B cell (primary cell): ENCODE results near the gene PPARG. TPM values are rescaled to one million over a fixed set of nuclear protein-coding genes. Genes with fewer than 3 reads are reported as not detected.

Experiments
- ATAC-seq: fragments of 200-7000 bp; cut with Tn5 transposase; one replicate; pipeline ENCODE4 v1.10.0; 2021; ENCODE audit warnings: low read depth, mild to moderate bottlenecking, moderate number of reproducible peaks, moderate library complexity
- CTCF ChIA-PET: fragments of 350-600 bp; sonication (Branson Sonifier 250); formaldehyde crosslinking; loops from one replicate; lab custom pipeline; 2021; ENCODE audit warnings: antibody characterized with exemption, inconsistent platforms; lab: Charles Lee
- POLR2A ChIA-PET: fragments of 350-600 bp; sonication (Branson Sonifier 250); formaldehyde crosslinking; loops from one replicate; lab custom pipeline; 2021; ENCODE audit warnings: antibody characterized with exemption; lab: Charles Lee
- DNase-seq: peaks from one replicate; pipeline ENCODE4 v3.0.0; 2013
- H2AFZ ChIP-seq: 2 replicates; pipeline ENCODE4 v1.6.1; 2012; ENCODE audit warnings: mild to moderate bottlenecking, low read depth, low read length; ENCODE audit not compliant: insufficient read depth, poor library complexity, severe bottlenecking
- H3K27ac ChIP-seq, 2 donors: 1 replicate in 1 of 2; 2 replicates in 1 of 2; pipeline ENCODE4 v1.5.1; 2012 to 2013; ENCODE audit warnings: low read length in 2 of 2, mild to moderate bottlenecking in 2 of 2, moderate library complexity in 1 of 2
- H3K27me3 ChIP-seq, 4 experiments: fragments of 200-600 bp in 1 of 4; sonication (generic) in 1 of 4; replicated peaks in 1 of 4; 1 replicate in 2 of 4; 2 replicates in 2 of 4; pipeline versions ENCODE4 v1.6.1 to v1.7.0; 2013 to 2016; ENCODE audit warnings: low read length in 3 of 4, mild to moderate bottlenecking in 2 of 4, mixed read lengths in 1 of 4, moderate library complexity in 1 of 4; ENCODE audit not compliant: insufficient read depth in 4 of 4, control insufficient read depth in 3 of 4; ENCODE audit errors: control extremely low read depth in 1 of 4
- H3K36me3 ChIP-seq, 2 experiments: replicated peaks in 1 of 2; 1 replicate in 1 of 2; 2 replicates in 1 of 2; pipeline versions ENCODE4 v1.6.1 to v1.7.1; 2013; ENCODE audit warnings: low read length in 1 of 2; ENCODE audit not compliant: insufficient read depth in 2 of 2, control insufficient read depth in 1 of 2; ENCODE audit errors: control extremely low read depth in 1 of 2, extremely low read depth in 1 of 2
- H3K4me1 ChIP-seq, 2 donors: fragments of 200-600 bp in 1 of 2; sonication (generic) in 1 of 2; 1 replicate in 1 of 2; 2 replicates in 1 of 2; pipeline versions ENCODE4 v1.5.1 to v1.6.1; 2013 to 2017; ENCODE audit warnings: low read length in 2 of 2; ENCODE audit not compliant: control insufficient read depth in 2 of 2, insufficient read depth in 2 of 2
- H3K4me2 ChIP-seq: replicated peaks from 2 replicates; pipeline ENCODE3; 2012; ENCODE audit warnings: mild to moderate bottlenecking, low read depth, low read length; ENCODE audit not compliant: poor library complexity, severe bottlenecking
- H3K4me3 ChIP-seq, 5 experiments: fragments of 200-600 bp in 1 of 5; sonication (generic) in 1 of 5; 1 replicate in 3 of 5; 2 replicates in 2 of 5; pipeline versions ENCODE4 v1.5.1 to v1.7.0; 2011 to 2016; ENCODE audit warnings: low read length in 4 of 5, mild to moderate bottlenecking in 4 of 5, low read depth in 2 of 5, control low read depth in 1 of 5, moderate library complexity in 1 of 5; ENCODE audit not compliant: insufficient read depth in 1 of 5; ENCODE audit errors: control extremely low read depth in 1 of 5, extremely low read depth in 1 of 5
- H3K79me2 ChIP-seq: fragments of 200-600 bp; sonication (generic); one replicate; pipeline ENCODE4 v1.6.0; 2016; ENCODE audit warnings: low read length; ENCODE audit not compliant: control insufficient read depth, insufficient read depth
- H3K9ac ChIP-seq: fragments of 200-600 bp; sonication (generic); 2 replicates; pipeline ENCODE4 v1.6.1; 2017; ENCODE audit warnings: mild to moderate bottlenecking, low read length, moderate library complexity
- H3K9me3 ChIP-seq, 3 donors: one replicate each; pipeline versions ENCODE4 v1.6.1 to v1.7.1; 2013; ENCODE audit warnings: low read length in 2 of 3; ENCODE audit not compliant: control insufficient read depth in 2 of 3, insufficient read depth in 1 of 3; ENCODE audit errors: control extremely low read depth in 1 of 3
- H4K20me1 ChIP-seq: 2 replicates; pipeline ENCODE4 v1.6.0; 2012; ENCODE audit warnings: mild to moderate bottlenecking, low read length; ENCODE audit not compliant: insufficient read depth, control insufficient read depth, poor library complexity, severe bottlenecking
- H3K27ac Mint-ChIP-seq: one replicate; pipeline ENCODE4 v1.8.0; 2021; ENCODE audit warnings: mixed read lengths
- H3K27me3 Mint-ChIP-seq: one replicate; pipeline ENCODE4 v1.8.0; 2021; ENCODE audit warnings: mixed read lengths
- H3K4me1 Mint-ChIP-seq: one replicate; pipeline ENCODE4 v1.8.0; 2021; ENCODE audit warnings: mixed read lengths
- H3K4me3 Mint-ChIP-seq: one replicate; pipeline ENCODE4 v1.8.0; 2021; ENCODE audit warnings: mixed read lengths
- H3K9me3 Mint-ChIP-seq: one replicate; pipeline ENCODE4 v1.8.0; 2022; ENCODE audit warnings: mixed read lengths; ENCODE audit not compliant: insufficient read depth
- EZH2 ChIP-seq: IDR thresholded peaks from 2 replicates; pipeline ENCODE4 v1.6.1; 2012; ENCODE audit warnings: borderline replicate concordance, low read depth, mild to moderate bottlenecking, moderate library complexity, low read length; ENCODE audit not compliant: insufficient read depth, poor library complexity, severe bottlenecking
- WGBS: methylation state at CpG from one replicate; pipeline ENCODE4 v1.1.5; 2013; ENCODE audit warnings: missing lambda C conversion rate; ENCODE audit not compliant: insufficient coverage; 5-methylcytosine and 5-hydroxymethylcytosine counted together
- intact Hi-C: fragments of 100-400 bp; cut with micrococcal nuclease; formaldehyde crosslinking; loops from one replicate; pipeline ENCODE4 v1.10.0; 2022
- polyA plus RNA-seq: library from polyadenylated mRNA; depleted of rRNA; stranded (reverse); fragments of >200 nt; gene quantifications from 2 replicates; pipeline ENCODE4 v1.2.3, GENCODE V29; 2012
- total RNA-seq, 2 donors: library from RNA; stranded (reverse); fragments of 120-200 nt in 1 of 2; gene quantifications; 1 replicate in 1 of 2; 2 replicates in 1 of 2; pipeline versions ENCODE4 v1.2.3 to v1.2.4, GENCODE V29; 2013 to 2022
- TF ChIP-seq, protein P1 (sequence below): fragments of 200-600 bp; IDR thresholded peaks from one replicate; pipeline ENCODE4 v1.8.0; 2022; ENCODE audit warnings: antibody characterized with exemption, mild to moderate bottlenecking

PPARG gene
- total and polyA plus RNA-seq, 2 donors (not counting 1 experiment from before 2014, with no cell fraction given): 0.12 to 0.44 TPM

DNA sequence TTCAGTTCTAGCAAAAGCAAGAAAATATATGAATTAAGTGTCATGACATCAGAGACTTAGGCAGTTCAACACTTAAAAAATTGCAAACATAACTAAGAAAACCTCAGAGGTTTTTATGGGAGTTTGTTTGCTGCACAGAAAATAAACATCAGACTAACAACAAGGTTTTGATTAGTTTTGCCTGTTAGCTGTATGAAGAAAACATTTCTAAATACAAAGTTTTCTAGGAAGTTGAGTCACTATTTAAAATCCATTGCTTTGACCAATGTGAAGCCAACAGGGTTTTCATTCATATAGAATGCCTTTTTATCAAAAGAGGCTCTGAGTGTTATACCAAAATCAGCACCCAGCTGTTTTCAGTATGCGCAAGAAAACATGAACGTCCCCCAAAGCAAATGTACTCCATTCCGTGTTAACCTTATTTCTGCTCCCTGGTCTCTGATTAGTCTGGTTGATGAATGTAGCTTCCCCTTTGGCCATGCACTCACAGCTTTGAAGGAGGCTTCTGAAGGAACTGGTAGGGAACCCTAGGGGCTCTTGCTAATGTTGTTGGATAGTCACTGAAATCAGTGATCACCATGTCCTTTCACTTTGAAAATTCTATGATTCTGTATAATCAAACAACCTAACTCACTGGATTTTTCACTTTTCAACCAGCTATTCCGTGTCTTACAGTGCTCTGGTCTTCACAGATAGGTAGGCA, 105.8 kb downstream of the PPARG start:
- Histone ChIP-seq H3K4me1 (peaks cover 0 to 7% of the 10 kb centered on the region in 2 donors), H2AFZ (peak overlapping the region; percentile 49), H3K4me2 (peak overlapping the region; percentile 57), H3K9ac (peak overlapping the region; percentile 32), H3K9me3 (no peaks in the 10 kb centered on the region), H3K27me3 (no peaks in the 10 kb centered on the region), H4K20me1 (no peaks in the 10 kb centered on the region), H3K27ac (peak overlapping the region in 1 of 2 donors; percentile 20), H3K4me3 (peak overlapping the region in 2 of 5 experiments; percentile 9 to 50), H3K36me3 (no peaks in the 10 kb centered on the region), H3K79me2 (no peaks in the 10 kb centered on the region)
- H3K27me3 Mint-ChIP-seq: no peaks in the 10 kb centered on the region
- TF ChIP-seq, protein P1, sequence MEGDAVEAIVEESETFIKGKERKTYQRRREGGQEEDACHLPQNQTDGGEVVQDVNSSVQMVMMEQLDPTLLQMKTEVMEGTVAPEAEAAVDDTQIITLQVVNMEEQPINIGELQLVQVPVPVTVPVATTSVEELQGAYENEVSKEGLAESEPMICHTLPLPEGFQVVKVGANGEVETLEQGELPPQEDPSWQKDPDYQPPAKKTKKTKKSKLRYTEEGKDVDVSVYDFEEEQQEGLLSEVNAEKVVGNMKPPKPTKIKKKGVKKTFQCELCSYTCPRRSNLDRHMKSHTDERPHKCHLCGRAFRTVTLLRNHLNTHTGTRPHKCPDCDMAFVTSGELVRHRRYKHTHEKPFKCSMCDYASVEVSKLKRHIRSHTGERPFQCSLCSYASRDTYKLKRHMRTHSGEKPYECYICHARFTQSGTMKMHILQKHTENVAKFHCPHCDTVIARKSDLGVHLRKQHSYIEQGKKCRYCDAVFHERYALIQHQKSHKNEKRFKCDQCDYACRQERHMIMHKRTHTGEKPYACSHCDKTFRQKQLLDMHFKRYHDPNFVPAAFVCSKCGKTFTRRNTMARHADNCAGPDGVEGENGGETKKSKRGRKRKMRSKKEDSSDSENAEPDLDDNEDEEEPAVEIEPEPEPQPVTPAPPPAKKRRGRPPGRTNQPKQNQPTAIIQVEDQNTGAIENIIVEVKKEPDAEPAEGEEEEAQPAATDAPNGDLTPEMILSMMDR: no peak
- no peak for TF ChIP-seq EZH2
- POLR2A ChIA-PET: no interaction called here
- CTCF ChIA-PET: no interaction called here
- DNase-seq (no peak), ATAC-seq (no peak)
- H3K4me3 Mint-ChIP-seq: peak overlapping the region; percentile 78
- no peaks in the 10 kb centered on the region for H3K9me3 Mint-ChIP-seq
- WGBS: no CpG with 5 or more reads among the region's 4 CpGs
- peaks cover 22% of the 10 kb centered on the region for H3K4me1 Mint-ChIP-seq
- intact Hi-C loops: no loop called here
- H3K27ac Mint-ChIP-seq: peak overlapping the region; percentile 16

DNA sequence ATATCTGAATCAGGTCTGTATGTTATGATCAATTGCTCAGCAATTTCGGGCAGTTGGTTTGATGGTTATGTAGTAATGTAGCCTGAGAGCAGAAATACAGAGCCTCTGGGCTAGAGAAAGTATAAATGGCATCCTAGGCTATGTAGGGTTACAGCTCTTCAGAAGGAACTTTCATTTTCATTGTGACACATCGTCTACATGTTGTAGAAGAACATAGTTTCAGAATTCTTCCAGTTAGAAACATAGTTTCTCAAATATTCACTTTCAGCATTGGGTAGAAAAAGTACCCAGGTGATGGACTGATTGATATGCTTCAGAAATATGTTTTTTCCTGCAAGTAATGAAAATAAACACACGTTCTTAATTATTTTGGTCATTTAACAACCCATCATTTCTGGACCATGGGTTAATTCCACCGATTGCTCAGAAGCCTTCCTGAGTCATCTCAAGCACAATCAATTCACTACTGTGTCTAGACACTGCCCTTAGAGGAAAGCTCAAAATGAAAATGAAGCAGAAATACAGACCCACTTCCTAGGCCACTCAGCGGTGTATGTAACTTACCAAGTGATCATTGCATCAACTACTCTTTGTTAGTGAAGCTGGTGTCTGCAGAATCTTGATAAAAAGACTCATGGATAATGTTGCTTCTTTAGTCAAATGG, 106.6 kb downstream of the PPARG start:
- TF ChIP-seq, protein P1: no peak
- no peak for TF ChIP-seq EZH2
- H3K4me3 ChIP-seq: peak overlapping the region in 2 of 5 experiments; percentile 9 to 50
- H3K27ac ChIP-seq: peak overlapping the region in 1 of 2 donors; percentile 20
- Mint-ChIP-seq H3K4me3 (peak overlapping the region; percentile 78), H3K27ac (peak overlapping the region; percentile 38), H3K4me1 (peaks cover 27% of the 10 kb centered on the region), H3K27me3 (no peaks in the 10 kb centered on the region), H3K9me3 (no peaks in the 10 kb centered on the region)
- intact Hi-C loops: no loop called here
- POLR2A ChIA-PET: no interaction called here
- DNase-seq: peak; percentile 7
- H3K9me3 ChIP-seq: no peaks in the 10 kb centered on the region
- CTCF ChIA-PET: no interaction called here
- H3K36me3 ChIP-seq: no peaks in the 10 kb centered on the region
- peak overlapping the region; percentile 49 for H2AFZ ChIP-seq
- H3K9ac ChIP-seq: peak overlapping the region; percentile 32
- H3K4me1 ChIP-seq: peaks cover 7 to 12% of the 10 kb centered on the region in 2 donors
- WGBS: 73% methylated on average over 2 of the region's 5 CpGs
- ATAC-seq: peak; percentile 57
- no peaks in the 10 kb centered on the region for H4K20me1 ChIP-seq
- H3K27me3 ChIP-seq: no peaks in the 10 kb centered on the region
- no peaks in the 10 kb centered on the region for H3K79me2 ChIP-seq
- H3K4me2 ChIP-seq: peak overlapping the region; percentile 57
